ENCODE results near the gene SYT8.

GRCh38 chr11:1845095-1845429 lies 10.3 kb downstream of the SYT8 start:
- TF ChIP-seq POLR2A (IDR thresholded peaks at IDR 0.05) (no peak), CTCF (IDR thresholded peaks at IDR 0.05) (no peak)

All from uterus (tissue), 2 donors.